Neural cell (in vitro differentiated cells): ENCODE results near the gene ANO1. TPM values are rescaled to one million over a fixed set of nuclear protein-coding genes. Genes with fewer than 3 reads are reported as not detected.

Experiments used
- H2AFZ ChIP-seq: fragments of 200-600, 300-800 bp; sonication (generic), shearing (Covaris generic); 2 replicates; pipeline ENCODE4 v1.6.0; 2014; ENCODE audit warnings: low read depth, mild to moderate bottlenecking, antibody characterized with exemption, low read length, moderate library complexity
- H3F3A ChIP-seq: fragments of 200-600 bp; shearing (Covaris generic); 2 replicates; pipeline ENCODE4 v1.6.1; 2016; ENCODE audit warnings: mild to moderate bottlenecking, moderate library complexity, mixed read lengths, antibody characterized with exemption, low read length; ENCODE audit not compliant: insufficient read depth, poor library complexity, severe bottlenecking
- H3K27ac ChIP-seq: fragments of 200-600, 300-800 bp; sonication (generic), shearing (Covaris generic); 2 replicates; pipeline ENCODE4 v1.5.1; 2014; ENCODE audit warnings: mild to moderate bottlenecking, low read length, moderate library complexity
- H3K27me3 ChIP-seq: fragments of 300-800, 200-600 bp; sonication (generic), shearing (Covaris generic); 2 replicates; pipeline ENCODE4 v1.6.0; 2014; ENCODE audit warnings: mild to moderate bottlenecking, low read depth, low read length, moderate library complexity; ENCODE audit not compliant: insufficient read depth
- H3K36me3 ChIP-seq: fragments of 300-800, 200-600 bp; sonication (generic), shearing (Covaris generic); 2 replicates; pipeline ENCODE4 v1.5.1; 2014; ENCODE audit warnings: mild to moderate bottlenecking, antibody characterized with exemption, low read length, moderate library complexity; ENCODE audit not compliant: insufficient read depth
- H3K4me2 ChIP-seq: fragments of 300-800, 200-600 bp; sonication (generic), shearing (Covaris generic); 2 replicates; pipeline ENCODE4 v1.6.0; 2014; ENCODE audit warnings: mild to moderate bottlenecking, low read length
- H3K4me3 ChIP-seq: fragments of 300-800, 200-600 bp; sonication (generic), shearing (Covaris generic); 2 replicates; pipeline ENCODE4 v1.5.1; 2014; ENCODE audit warnings: mild to moderate bottlenecking, low read length, moderate library complexity
- H3K79me2 ChIP-seq: fragments of 200-600 bp; shearing (Covaris generic); replicated peaks from 2 replicates; pipeline ENCODE4 v1.6.0; 2014; ENCODE audit warnings: mild to moderate bottlenecking, low read length, moderate library complexity; ENCODE audit not compliant: insufficient read depth
- H3K9ac ChIP-seq: fragments of 300-800, 200-600 bp; sonication (generic), shearing (Covaris generic); 2 replicates; pipeline ENCODE4 v1.6.1; 2016; ENCODE audit warnings: mild to moderate bottlenecking, low read length, mixed read lengths
- H3K9me2 ChIP-seq: fragments of 200-600 bp; shearing (Covaris generic); 2 replicates; pipeline ENCODE4 v1.6.1; 2016; ENCODE audit warnings: mild to moderate bottlenecking, low read length, mixed read lengths; ENCODE audit not compliant: insufficient read depth
- H3K9me3 ChIP-seq: fragments of 200-600, 300-800 bp; sonication (generic), shearing (Covaris generic); 2 replicates; pipeline ENCODE4 v1.6.1; 2016; ENCODE audit warnings: mild to moderate bottlenecking, mixed run types, low read length, moderate library complexity, mixed read lengths
- H4K20me1 ChIP-seq: fragments of 200-600 bp; shearing (Covaris generic); 2 replicates; pipeline ENCODE4 v1.6.1; 2016; ENCODE audit warnings: mild to moderate bottlenecking, mixed run types; ENCODE audit not compliant: insufficient read depth
- EP300 ChIP-seq: fragments of 450-650 bp; conservative IDR thresholded peaks from 2 replicates; pipeline ENCODE4 v1.6.1; 2014; ENCODE audit warnings: antibody characterized with exemption, mild to moderate bottlenecking, moderate library complexity; ENCODE audit not compliant: poor library complexity, severe bottlenecking
- EZH2 ChIP-seq: fragments of 200-600, 300-800 bp; shearing (Covaris generic), sonication (generic); IDR thresholded peaks from 2 replicates; pipeline ENCODE4 v1.6.1; 2014; ENCODE audit warnings: antibody characterized with exemption, low read length, borderline replicate concordance, mild to moderate bottlenecking; ENCODE audit not compliant: insufficient read depth, poor library complexity, severe bottlenecking
- MXI1 ChIP-seq: fragments of 450-650 bp; conservative IDR thresholded peaks from 2 replicates; pipeline ENCODE4 v1.6.1; 2014; ENCODE audit warnings: antibody characterized with exemption, mild to moderate bottlenecking; ENCODE audit not compliant: poor library complexity, severe bottlenecking
- POLR2AphosphoS5 ChIP-seq: IDR thresholded peaks from 2 replicates; pipeline ENCODE4 v1.6.1; 2012
- RAD21 ChIP-seq: fragments of 450-650 bp; conservative IDR thresholded peaks from 2 replicates; pipeline ENCODE4 v1.6.1; 2014; ENCODE audit warnings: antibody characterized with exemption, mild to moderate bottlenecking, moderate library complexity
- SMC3 ChIP-seq: fragments of 450-650 bp; conservative IDR thresholded peaks from 2 replicates; pipeline ENCODE4 v1.6.1; 2014; ENCODE audit warnings: antibody characterized with exemption, mild to moderate bottlenecking, moderate library complexity; ENCODE audit not compliant: poor library complexity
- TAF1 ChIP-seq: IDR thresholded peaks from 2 replicates; pipeline ENCODE4 v1.6.1; 2012; ENCODE audit warnings: low read depth
- polyA plus RNA-seq: library from polyadenylated mRNA; depleted of rRNA; stranded (reverse); fragments of >200 nt; gene quantifications from 2 replicates; pipeline ENCODE4 v1.2.3, GENCODE V29; 2014
- TF ChIP-seq, protein P1 (sequence below): fragments of 450-650 bp; IDR thresholded peaks from 2 replicates; pipeline ENCODE4 v1.5.1; 2014; ENCODE audit warnings: antibody characterized with exemption, mild to moderate bottlenecking, moderate library complexity; ENCODE audit not compliant: poor library complexity, severe bottlenecking
- TF ChIP-seq, protein P2 (sequence below): IDR thresholded peaks from 2 replicates; pipeline ENCODE4 v1.6.1; 2012; ENCODE audit warnings: borderline replicate concordance

The ANO1 gene
- polyA plus RNA-seq, 1 donor from 2014 or later, result not detected

DNA sequence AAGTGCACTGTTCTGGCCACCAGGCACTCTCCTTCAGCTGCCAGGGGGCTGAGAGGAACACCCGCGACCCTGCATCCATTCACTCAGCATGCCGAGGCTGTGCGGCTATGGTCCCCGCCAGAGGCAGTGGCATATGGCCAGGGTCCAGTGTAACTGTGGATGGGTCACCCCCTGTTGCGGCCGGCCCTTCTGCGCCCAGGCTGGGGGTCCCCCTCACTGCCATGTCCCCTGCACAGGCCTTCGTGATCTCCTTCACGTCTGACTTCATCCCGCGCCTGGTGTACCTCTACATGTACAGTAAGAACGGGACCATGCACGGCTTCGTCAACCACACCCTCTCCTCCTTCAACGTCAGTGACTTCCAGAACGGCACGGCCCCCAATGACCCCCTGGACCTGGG lies 104.1 kb downstream of the ANO1 start:
- Histone ChIP-seq H2AFZ (no peak overlapping the region), H3K9ac (no peak overlapping the region), H3K27me3 (no peaks in the 10 kb centered on the region), H3F3A (no peaks in the 10 kb centered on the region), H3K9me2 (no peaks in the 10 kb centered on the region), H3K4me2 (no peak overlapping the region), H3K79me2 (no peaks in the 10 kb centered on the region), H3K27ac (no peak overlapping the region), H3K9me3 (no peaks in the 10 kb centered on the region), H4K20me1 (no peaks in the 10 kb centered on the region), H3K4me3 (no peak overlapping the region), H3K36me3 (no peaks in the 10 kb centered on the region)
- TF ChIP-seq MXI1, result no peak
- TF ChIP-seq SMC3, result no peak
- TF ChIP-seq EZH2, result no peak
- TF ChIP-seq TAF1, result no peak
- TF ChIP-seq POLR2AphosphoS5, result no peak
- no peak for TF ChIP-seq RAD21
- TF ChIP-seq, protein P1, sequence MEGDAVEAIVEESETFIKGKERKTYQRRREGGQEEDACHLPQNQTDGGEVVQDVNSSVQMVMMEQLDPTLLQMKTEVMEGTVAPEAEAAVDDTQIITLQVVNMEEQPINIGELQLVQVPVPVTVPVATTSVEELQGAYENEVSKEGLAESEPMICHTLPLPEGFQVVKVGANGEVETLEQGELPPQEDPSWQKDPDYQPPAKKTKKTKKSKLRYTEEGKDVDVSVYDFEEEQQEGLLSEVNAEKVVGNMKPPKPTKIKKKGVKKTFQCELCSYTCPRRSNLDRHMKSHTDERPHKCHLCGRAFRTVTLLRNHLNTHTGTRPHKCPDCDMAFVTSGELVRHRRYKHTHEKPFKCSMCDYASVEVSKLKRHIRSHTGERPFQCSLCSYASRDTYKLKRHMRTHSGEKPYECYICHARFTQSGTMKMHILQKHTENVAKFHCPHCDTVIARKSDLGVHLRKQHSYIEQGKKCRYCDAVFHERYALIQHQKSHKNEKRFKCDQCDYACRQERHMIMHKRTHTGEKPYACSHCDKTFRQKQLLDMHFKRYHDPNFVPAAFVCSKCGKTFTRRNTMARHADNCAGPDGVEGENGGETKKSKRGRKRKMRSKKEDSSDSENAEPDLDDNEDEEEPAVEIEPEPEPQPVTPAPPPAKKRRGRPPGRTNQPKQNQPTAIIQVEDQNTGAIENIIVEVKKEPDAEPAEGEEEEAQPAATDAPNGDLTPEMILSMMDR, result no peak

DNA sequence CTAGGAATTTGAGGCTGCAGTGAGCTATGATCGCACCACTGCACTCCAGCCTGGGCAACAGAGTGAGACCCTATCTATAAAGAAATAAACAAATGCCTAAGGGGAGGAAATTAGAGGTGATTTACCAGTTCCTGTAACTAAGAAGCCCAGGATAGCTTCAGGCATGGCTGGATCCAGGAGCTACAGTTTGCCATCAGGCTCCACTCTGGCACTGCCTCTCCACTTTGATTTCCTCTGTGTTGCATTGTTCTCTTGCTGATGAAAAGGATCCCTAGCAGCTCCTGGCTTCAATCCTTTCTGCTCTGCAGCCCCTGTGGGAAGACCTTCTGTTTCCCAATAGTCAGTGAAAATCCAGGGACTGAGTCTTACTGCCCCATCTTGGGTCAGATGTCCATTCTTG lies 104.9 kb downstream of the ANO1 start:
- no peak overlapping the region for H3K9ac ChIP-seq
- H3K79me2 ChIP-seq, result no peaks in the 10 kb centered on the region
- H2AFZ ChIP-seq, result no peak overlapping the region
- no peaks in the 10 kb centered on the region for H3K9me3 ChIP-seq
- no peaks in the 10 kb centered on the region for H4K20me1 ChIP-seq
- H3K27me3 ChIP-seq, result no peaks in the 10 kb centered on the region
- H3K36me3 ChIP-seq, result no peaks in the 10 kb centered on the region
- no peak overlapping the region for H3K4me3 ChIP-seq
- no peaks in the 10 kb centered on the region for H3K9me2 ChIP-seq
- H3F3A ChIP-seq, result no peaks in the 10 kb centered on the region
- no peak overlapping the region for H3K4me2 ChIP-seq
- no peak overlapping the region for H3K27ac ChIP-seq
- TF ChIP-seq, protein P1, result no peak
- TF ChIP-seq EP300, result no peak
- TF ChIP-seq EZH2, result no peak
- no peak for TF ChIP-seq SMC3
- TF ChIP-seq TAF1, result no peak
- no peak for TF ChIP-seq POLR2AphosphoS5
- TF ChIP-seq MXI1, result no peak
- TF ChIP-seq, protein P2, sequence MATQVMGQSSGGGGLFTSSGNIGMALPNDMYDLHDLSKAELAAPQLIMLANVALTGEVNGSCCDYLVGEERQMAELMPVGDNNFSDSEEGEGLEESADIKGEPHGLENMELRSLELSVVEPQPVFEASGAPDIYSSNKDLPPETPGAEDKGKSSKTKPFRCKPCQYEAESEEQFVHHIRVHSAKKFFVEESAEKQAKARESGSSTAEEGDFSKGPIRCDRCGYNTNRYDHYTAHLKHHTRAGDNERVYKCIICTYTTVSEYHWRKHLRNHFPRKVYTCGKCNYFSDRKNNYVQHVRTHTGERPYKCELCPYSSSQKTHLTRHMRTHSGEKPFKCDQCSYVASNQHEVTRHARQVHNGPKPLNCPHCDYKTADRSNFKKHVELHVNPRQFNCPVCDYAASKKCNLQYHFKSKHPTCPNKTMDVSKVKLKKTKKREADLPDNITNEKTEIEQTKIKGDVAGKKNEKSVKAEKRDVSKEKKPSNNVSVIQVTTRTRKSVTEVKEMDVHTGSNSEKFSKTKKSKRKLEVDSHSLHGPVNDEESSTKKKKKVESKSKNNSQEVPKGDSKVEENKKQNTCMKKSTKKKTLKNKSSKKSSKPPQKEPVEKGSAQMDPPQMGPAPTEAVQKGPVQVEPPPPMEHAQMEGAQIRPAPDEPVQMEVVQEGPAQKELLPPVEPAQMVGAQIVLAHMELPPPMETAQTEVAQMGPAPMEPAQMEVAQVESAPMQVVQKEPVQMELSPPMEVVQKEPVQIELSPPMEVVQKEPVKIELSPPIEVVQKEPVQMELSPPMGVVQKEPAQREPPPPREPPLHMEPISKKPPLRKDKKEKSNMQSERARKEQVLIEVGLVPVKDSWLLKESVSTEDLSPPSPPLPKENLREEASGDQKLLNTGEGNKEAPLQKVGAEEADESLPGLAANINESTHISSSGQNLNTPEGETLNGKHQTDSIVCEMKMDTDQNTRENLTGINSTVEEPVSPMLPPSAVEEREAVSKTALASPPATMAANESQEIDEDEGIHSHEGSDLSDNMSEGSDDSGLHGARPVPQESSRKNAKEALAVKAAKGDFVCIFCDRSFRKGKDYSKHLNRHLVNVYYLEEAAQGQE, result no peak
- no peak for TF ChIP-seq RAD21
